Keratinocyte (primary cell): Measurements from ENCODE around the gene CDKAL1.

ENCODE experiments used
- CTCF ChIP-seq, 3 experiments: IDR thresholded peaks in 1 of 3; conservative IDR thresholded peaks in 1 of 3; optimal IDR thresholded peaks in 1 of 3; 2 replicates in 2 of 3; 3 replicates in 1 of 3; pipeline versions ENCODE3 to v1.5.1; 2011; ENCODE audit warnings: low read length in 3 of 3, mild to moderate bottlenecking in 3 of 3, moderate library complexity in 2 of 3, control low read depth in 1 of 3, inconsistent platforms in 1 of 3; ENCODE audit not compliant: insufficient read depth in 2 of 3; ENCODE audit errors: extremely low read depth in 1 of 3
- EZH2 ChIP-seq: IDR thresholded peaks from one replicate; pipeline ENCODE4 v1.6.1; 2012; ENCODE audit warnings: inconsistent platforms, mild to moderate bottlenecking, low read length, moderate library complexity

- TF ChIP-seq CTCF (optimal IDR thresholded peaks at IDR 0.05 in 1 of 3, IDR thresholded peaks at IDR 0.05 in 1 of 3, conservative IDR thresholded peaks at IDR 0.05 in 1 of 3; ENCODE audit: extremely low read depth in 1 of 3, insufficient read depth in 2 of 3, low read length in 3 of 3): no peak
- no peak for TF ChIP-seq EZH2
Observed at GRCh38 chr6:20674664-20675063, 140.4 kb downstream of the CDKAL1 start.
